Uterus (tissue), 4 donors: ENCODE measurements around the gene STX18. TPM values are rescaled to one million over a fixed set of nuclear protein-coding genes. Genes with fewer than 3 reads are reported as not detected.
A peak's percentile ranks its signal among the peaks of the same experiment; 100 is the strongest.

Experiments used
- DNase-seq, 2 donors: peaks; one replicate each; pipeline ENCODE4 v3.0.0-alpha.2; 2019 to 2020
- H3K27ac ChIP-seq, 2 donors: fragments of 200-600 bp; sonication (generic); 1 replicate in 1 of 2; 2 replicates in 1 of 2; pipeline ENCODE4 v1.5.1; 2016 to 2018
- H3K27me3 ChIP-seq, 2 donors: fragments of 200-600 bp; sonication (generic); one replicate each; pipeline ENCODE4 v1.5.1; 2018 to 2019; ENCODE audit warnings: control low read depth in 1 of 2
- H3K36me3 ChIP-seq, 2 donors: fragments of 200-600 bp; sonication (generic); one replicate each; pipeline ENCODE4 v1.5.1; 2019; ENCODE audit warnings: control low read depth in 1 of 2
- H3K4me1 ChIP-seq, 2 donors: fragments of 200-600 bp; sonication (generic); one replicate each; pipeline ENCODE4 v1.5.1; 2018 to 2019; ENCODE audit warnings: control low read depth in 1 of 2
- H3K4me3 ChIP-seq, 2 donors: fragments of 200-600 bp; sonication (generic); 1 replicate in 1 of 2; 2 replicates in 1 of 2; pipeline ENCODE4 v1.5.1; 2018 to 2019; ENCODE audit warnings: mild to moderate bottlenecking in 1 of 2
- H3K9me3 ChIP-seq, 2 donors: fragments of 200-600 bp; sonication (generic); one replicate each; pipeline ENCODE4 v1.5.1; 2019; ENCODE audit warnings: control low read depth in 1 of 2
- CTCF ChIP-seq, 4 experiments: fragments of 200-600 bp in 2 of 4; fragments of 450-650 bp in 2 of 4; sonication (generic) in 2 of 4; IDR thresholded peaks; one replicate each; pipeline ENCODE4 v1.5.1; 2016 to 2019; ENCODE audit warnings: antibody characterized with exemption in 4 of 4, mild to moderate bottlenecking in 2 of 4, moderate library complexity in 1 of 4
- POLR2A ChIP-seq, 2 donors: fragments of 450-650 bp; IDR thresholded peaks; one replicate each; pipeline ENCODE4 v1.6.1; 2016; ENCODE audit warnings: antibody characterized with exemption in 2 of 2, mild to moderate bottlenecking in 1 of 2, moderate library complexity in 1 of 2
- intact Hi-C: fragments of 100-400 bp; cut with DNase I; formaldehyde crosslinking; loops from one replicate; pipeline ENCODE4 v1.15.1; 2023; ENCODE audit warnings: low total_unique reads
- total RNA-seq, 4 donors: library from RNA; depleted of rRNA in 3 of 4; stranded (reverse); fragments of >200 nt in 3 of 4; gene quantifications; one replicate each; pipeline versions ENCODE4 v1.1.0 to v1.2.4, GENCODE V29; 2014 to 2023
- donor health status: DM: yes; HTN: yes; CAD: no.

STX18 gene
- total RNA-seq: 10 to 100 TPM in 3 of 4 donors, 1 to 10 TPM in 1; 6.4 to 62.5 (median 28.9) TPM

- Histone ChIP-seq H3K27me3 (no peaks in the 10 kb centered on the region), H3K9me3 (no peaks in the 10 kb centered on the region), H3K4me1 (peaks cover 0 to 6% of the 10 kb centered on the region in 2 donors), H3K4me3 (peak within 1 kb of the TSS; percentile 67 to 94), H3K36me3 (no peaks in the 10 kb centered on the region), H3K27ac (peak within 1 kb of the TSS; percentile 76 to 89)
- DNase-seq: peak; percentile 76 to 85
- TF ChIP-seq POLR2A (IDR thresholded peaks at IDR 0.05) (peak; percentile 38 to 58), CTCF (IDR thresholded peaks at IDR 0.05) (peak in 3 of 4 experiments; percentile 7 to 23 (median 8))
- intact Hi-C loops: no loop called here
Observed at GRCh38 chr4:4541661-4542570, at the start of gene STX18. Gene STX18 (minus strand): TSS chr4:4542048. CDS start chr4:4541964, 84 bp downstream.

- no peak for DNase-seq
- Histone ChIP-seq H3K4me1 (no peaks in the 10 kb centered on the region), H3K36me3 (no peaks in the 10 kb centered on the region), H3K4me3 (no peak overlapping the region), H3K27me3 (no peaks in the 10 kb centered on the region), H3K27ac (no peak overlapping the region), H3K9me3 (no peaks in the 10 kb centered on the region)
- intact Hi-C loops: no loop called here
- TF ChIP-seq POLR2A (IDR thresholded peaks at IDR 0.05) (no peak), CTCF (IDR thresholded peaks at IDR 0.05) (no peak)
Observed at GRCh38 chr4:4591071-4591470, 49.2 kb upstream of the STX18 start.

- H3K27me3 ChIP-seq: no peaks in the 10 kb centered on the region
- no peak for DNase-seq
- TF ChIP-seq CTCF (IDR thresholded peaks at IDR 0.05): no peak
- no peak for TF ChIP-seq POLR2A (IDR thresholded peaks at IDR 0.05)
- no peaks in the 10 kb centered on the region for H3K36me3 ChIP-seq
- H3K4me3 ChIP-seq: no peak overlapping the region
- H3K9me3 ChIP-seq: no peaks in the 10 kb centered on the region
- H3K27ac ChIP-seq: no peak overlapping the region
- H3K4me1 ChIP-seq: no peaks in the 10 kb centered on the region
- intact Hi-C loops: no loop called here
Observed at GRCh38 chr4:4590546-4590945, 48.7 kb upstream of the STX18 start.

- Histone ChIP-seq H3K9me3 (no peaks in the 10 kb centered on the region), H3K36me3 (no peaks in the 10 kb centered on the region), H3K4me1 (no peaks in the 10 kb centered on the region), H3K4me3 (no peak overlapping the region), H3K27ac (no peak overlapping the region), H3K27me3 (no peaks in the 10 kb centered on the region)
- intact Hi-C loops: no loop called here
- no peak for TF ChIP-seq POLR2A (IDR thresholded peaks at IDR 0.05)
- DNase-seq: no peak
Observed at GRCh38 chr4:4585012-4585670, 43.3 kb upstream of the STX18 start.

GRCh38 chr4:4583606-4584005, 41.8 kb upstream of the STX18 start:
- H3K27me3 ChIP-seq: no peaks in the 10 kb centered on the region
- H3K27ac ChIP-seq: no peak overlapping the region
- no peaks in the 10 kb centered on the region for H3K36me3 ChIP-seq
- no peak for DNase-seq
- H3K4me3 ChIP-seq: no peak overlapping the region
- no peaks in the 10 kb centered on the region for H3K9me3 ChIP-seq
- no peaks in the 10 kb centered on the region for H3K4me1 ChIP-seq
- TF ChIP-seq CTCF (IDR thresholded peaks at IDR 0.05): no peak
- no peak for TF ChIP-seq POLR2A (IDR thresholded peaks at IDR 0.05)
- intact Hi-C loops: no loop called here
